RPMI8226 (cell line): ENCODE results near the gene SNX2.
A peak's percentile ranks its signal among the peaks of the same experiment; 100 is the strongest.
"Not testable (repeated sequence)": the region's sequence is repeated elsewhere in the genome, so short reads cannot be mapped to it uniquely, and the experiment has no call there.

Source experiments
- DNase-seq: peaks from one replicate; pipeline ENCODE4 v3.0.0-alpha.2; 2015

SNX2 gene

DNA sequence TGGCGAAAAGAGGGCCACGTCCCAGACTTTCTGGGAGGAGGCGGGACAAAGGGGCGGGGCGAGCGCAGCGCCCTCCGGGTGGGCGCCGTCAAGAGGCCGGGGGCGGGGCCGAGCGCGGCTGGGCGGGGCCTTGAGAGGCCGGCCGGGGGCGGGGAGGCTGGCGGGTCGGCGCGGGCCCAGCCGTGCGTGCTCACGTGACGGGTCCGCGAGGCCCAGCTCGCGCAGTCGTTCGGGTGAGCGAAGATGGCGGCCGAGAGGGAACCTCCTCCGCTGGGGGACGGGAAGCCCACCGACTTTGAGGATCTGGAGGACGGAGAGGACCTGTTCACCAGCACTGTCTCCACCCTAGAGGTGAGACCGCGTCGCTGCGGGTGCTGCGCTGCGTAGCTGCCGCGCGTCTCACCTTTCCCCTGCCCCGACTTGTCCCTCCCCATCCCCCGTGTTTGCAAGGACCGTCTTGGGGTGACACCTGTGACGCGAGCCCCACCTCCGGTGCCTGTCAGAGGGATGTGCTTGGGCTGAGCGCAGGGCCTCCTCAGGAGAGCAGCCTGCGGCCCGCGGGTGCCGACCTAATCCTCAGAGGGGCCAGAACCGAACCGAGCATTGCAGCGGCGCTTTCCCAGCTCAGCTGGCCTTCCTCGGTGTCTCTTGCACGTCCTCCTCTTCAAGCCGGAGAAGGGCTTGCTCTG, at the start of gene SNX2:
Gene SNX2, plus strand, starts transcription at position 220 of the 689 bp plus-strand sequence. Its CDS starts 24 bp downstream, at position 244.
- DNase-seq: peak; percentile 90

DNA sequence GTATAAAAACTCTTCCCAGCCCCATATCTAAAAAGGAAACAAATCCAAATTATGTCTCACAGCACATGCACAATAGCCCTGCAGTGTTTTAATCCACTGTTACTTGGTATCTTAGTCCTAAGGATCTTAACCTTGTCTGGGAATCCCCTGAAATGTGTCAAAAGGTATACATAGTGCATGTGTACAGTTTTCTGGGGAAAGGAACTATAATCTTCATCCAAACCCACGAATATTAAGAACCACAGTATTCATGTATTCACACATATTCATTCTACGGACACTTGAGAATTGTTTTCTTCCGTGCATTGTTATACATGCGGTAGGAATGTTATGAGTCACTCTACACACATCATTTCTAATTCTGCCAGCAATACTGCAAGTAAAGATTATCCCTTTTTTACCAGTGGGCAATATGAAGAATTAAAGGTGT, 47.8 kb upstream of the SNX2 start:
- DNase-seq: no peak

GRCh38 chr5:122730037-122730436, 44.8 kb upstream of the SNX2 start:
- DNase-seq: no peak

DNA sequence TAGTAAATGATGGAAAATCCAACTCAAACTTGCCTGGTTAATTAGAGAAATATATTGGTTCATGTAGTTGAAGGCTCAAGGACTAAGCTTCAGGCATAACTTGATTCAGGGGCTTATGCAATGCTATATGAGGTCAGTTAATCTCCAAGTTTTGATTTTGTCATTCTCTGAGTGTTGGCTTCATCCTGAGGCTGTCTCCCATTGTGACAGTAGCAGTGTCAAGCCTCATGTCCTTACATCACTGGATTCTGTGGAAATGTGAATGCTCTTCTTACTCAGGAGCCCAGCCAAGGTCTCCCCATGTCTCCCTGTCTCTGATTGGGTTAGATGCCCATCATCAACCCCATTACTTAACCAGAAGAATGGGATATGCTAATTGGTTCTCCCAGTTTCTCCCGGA, 44.4 kb upstream of the SNX2 start:
- DNase-seq: no peak

- DNase-seq: no peak
These were observed 38.6 kb upstream of the SNX2 start for GRCh38 chr5:122736086-122736845.

DNA sequence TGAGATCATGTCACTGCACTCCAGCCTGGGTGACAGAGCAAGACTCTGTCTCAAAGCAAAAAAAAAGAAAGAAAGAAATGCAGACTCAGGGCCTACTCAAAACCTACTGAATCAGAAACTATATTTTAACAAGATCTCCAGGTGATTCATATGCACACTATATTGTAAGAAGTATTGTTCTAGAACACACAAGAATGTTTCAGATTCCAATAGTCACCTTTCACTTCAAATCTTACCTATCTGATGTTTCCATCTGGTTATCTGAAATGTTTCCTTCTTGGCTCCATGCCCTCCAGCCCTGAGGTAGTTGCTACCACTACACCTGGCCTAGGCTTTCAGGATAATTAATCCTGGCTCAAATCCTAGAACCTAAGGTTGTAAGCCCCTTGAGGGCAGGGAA, 36.8 kb upstream of the SNX2 start:
- no peak for DNase-seq

GRCh38 chr5:122741681-122742080, 33.2 kb upstream of the SNX2 start:
- no peak for DNase-seq

DNA sequence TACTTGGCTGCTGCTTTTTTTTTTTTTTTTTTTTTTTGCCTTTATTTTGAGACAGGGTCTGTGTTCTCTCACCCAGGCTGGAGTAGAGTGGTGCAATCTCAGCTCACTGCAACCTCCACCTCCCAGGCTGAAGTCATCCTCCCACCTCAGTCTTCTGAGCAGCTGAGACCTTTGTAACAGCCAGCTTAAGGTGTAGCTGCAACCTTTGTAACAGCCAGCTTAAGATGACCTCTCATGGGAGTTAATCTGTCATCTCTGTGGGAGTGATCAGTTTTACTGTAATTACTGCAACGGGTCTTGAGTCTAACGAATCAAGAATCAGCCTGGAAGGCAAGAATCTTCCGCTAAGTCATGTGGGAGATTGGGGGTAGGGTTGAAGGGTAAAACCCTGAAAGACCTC, 31.6 kb upstream of the SNX2 start:
- no peak for DNase-seq

DNA sequence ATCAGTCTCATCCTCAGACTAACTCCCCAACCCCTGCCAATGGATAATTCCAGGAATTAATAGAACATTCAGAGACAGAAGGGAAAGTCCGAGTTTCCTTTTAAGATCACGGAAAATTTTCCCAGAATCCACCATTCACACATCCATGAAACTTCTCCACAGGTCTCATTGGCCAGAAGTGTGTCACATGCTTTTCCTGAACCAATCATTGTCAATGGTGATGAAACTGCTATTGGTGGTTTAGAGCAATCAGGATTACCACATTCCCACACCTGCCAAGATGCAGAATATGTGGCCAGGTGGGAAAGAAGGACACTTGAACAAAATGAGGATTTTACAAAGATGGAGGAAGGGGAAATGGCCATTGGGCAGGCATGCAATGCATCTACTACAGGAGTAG, 29.3 kb upstream of the SNX2 start:
- DNase-seq: no peak

DNA sequence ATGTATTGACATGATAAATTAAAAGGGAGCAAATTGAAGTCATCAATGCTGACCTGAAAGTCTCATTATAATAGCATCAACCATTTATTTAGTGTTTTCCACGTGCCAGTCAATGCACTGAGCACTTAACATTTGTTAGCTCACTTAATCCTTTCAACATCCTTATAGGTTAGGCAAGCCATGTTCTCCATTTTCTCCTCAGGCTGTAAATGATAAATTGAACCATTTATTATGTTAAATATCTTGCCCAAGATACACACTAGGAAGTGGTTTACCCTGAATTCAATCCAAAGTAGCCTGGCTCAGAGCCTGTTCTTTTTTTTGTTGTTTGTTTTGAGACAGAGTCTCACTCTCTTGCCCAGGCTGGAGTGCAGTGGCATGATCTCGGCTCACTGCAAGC, 25.0 kb upstream of the SNX2 start:
- no peak for DNase-seq

- no peak for DNase-seq
These were observed 23.5 kb upstream of the SNX2 start for GRCh38 chr5:122751293-122751782.

- DNase-seq: no peak
These were observed 21.4 kb upstream of the SNX2 start for GRCh38 chr5:122753500-122753899.

GRCh38 chr5:122755783-122756182, 19.1 kb upstream of the SNX2 start:
- no peak for DNase-seq

DNA sequence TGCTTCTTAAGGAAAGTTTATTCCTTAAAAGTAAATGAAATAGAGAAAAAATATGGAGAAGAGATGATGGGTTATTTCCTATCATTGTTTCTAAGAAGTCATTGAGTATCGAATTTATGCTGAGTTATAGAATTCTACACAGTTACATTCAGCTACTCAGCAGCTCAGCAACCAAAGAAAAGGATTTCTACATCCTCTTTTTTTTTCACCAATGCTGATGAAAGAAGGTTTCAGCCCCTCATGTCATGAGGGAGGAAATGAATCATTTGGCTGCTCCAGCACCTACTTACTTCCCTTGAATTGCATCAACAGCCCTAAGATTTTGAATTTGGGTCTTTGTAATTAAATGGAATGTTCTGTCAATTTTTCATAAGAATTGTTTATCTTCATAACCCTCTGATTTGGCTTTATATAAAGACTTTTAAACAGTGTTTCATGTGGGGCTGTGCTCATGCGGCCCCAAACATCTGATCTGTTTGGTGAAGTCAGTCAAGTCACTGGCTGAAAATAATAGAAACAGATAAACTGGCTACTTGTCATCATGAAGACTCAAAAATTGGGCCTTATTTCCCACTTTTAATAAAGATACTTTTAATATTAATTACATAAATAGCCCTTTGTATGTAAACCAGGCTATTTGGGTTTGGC, 18.5 kb upstream of the SNX2 start:
- DNase-seq: peak; percentile 20

DNA sequence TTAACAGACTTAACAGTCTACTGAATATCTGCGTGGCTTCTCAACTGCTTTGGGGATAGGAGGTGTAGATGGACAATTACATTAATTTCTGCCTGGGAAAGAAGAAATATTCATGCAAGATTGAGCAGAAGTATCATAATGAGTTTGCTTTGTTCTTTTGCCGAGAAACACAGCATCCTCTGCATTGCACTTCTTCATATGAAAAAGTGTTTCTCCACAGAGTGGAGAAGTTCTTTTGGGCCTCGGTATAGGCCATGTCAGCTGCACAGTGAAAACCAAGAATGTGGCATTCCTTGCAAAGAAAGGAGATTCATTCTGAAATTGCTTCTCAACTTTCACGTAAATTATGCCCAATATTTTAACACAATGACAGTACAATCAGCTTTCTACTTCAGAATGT, 17.6 kb upstream of the SNX2 start:
- DNase-seq: no peak

DNA sequence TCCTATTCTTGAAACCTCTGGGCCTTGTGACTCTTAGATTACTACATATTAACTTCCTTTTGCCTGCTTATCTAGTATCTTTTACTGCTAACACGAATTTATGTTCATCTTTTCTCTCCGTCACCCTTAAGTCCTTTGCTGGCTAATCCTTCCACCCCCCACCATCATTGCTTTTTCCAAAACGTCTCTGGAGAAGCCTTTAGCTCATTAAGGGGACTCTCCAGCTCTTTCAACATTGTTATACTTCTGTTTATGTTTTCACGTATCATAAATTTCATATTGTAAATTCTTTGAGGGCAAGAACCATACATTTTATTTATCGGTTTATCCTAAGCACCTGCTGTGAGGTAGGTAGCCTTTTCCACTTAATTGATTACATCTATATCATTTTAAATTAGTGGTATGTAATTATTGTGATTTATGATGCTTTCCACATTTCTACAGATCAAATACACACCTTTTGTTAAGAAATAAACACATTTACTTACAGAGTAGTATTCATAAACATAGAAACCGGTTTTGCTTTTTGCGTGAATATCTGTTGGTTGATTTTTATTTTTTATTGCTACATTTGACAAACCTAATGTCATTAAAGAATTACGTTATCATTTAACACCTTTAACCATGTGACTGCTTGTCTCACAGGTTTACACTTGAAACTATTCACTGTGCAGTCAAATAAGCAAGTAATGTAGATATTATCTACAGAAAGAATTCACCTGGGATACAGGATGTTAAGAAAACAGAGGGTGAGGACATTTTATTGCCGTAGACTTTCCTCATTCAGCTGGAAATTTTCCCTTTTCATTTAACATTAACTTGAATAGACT, 15.4 kb upstream of the SNX2 start:
- no peak for DNase-seq

DNA sequence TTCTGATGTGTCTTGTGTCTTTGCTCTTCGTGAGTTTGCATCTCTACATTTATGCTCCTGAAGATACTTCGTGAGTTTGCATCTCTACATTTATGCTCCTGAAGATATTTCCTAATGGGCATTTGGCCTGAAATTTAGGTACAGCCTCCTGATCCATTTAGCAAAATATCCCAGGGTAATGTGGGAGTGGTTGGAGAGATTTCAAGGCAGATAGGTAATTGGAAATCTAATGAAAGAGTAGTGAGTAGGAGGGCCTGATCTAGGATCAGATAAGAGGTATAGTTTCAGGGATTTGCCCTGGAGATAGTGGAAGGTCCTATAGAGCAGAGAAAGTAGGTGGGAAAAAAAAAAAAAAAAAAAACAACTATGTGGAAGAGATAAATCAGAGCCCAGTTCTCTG, 14.6 kb upstream of the SNX2 start:
- no peak for DNase-seq

DNA sequence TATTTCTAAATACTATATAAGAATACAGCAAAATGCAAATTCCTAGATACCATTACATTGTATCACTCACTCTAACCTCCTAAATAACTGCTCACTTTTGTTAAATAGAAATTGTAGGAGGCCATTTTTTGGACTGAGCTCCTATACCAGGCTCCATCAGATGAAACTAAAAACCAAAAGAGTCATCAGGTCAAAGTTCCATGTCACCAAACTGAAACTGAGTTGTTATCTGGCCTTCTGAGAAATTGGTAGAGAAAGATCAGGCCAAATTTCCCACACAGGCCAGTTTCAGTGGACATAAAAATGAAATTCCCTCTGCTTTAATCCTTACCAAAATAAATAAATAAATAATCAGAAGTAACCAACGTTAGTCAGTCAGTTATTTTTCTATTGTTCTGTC, 13.8 kb upstream of the SNX2 start:
- no peak for DNase-seq

- not testable (repeated sequence) for DNase-seq
These were observed 13.0 kb upstream of the SNX2 start for GRCh38 chr5:122761896-122762295.

GRCh38 chr5:122766130-122766529, 8.8 kb upstream of the SNX2 start:
- no peak for DNase-seq

GRCh38 chr5:122770477-122770876, 4.4 kb upstream of the SNX2 start:
- DNase-seq: no peak

- no peak for DNase-seq
These were observed 2.4 kb upstream of the SNX2 start for GRCh38 chr5:122772446-122772845.

- no peak for DNase-seq
These were observed 1.3 kb upstream of the SNX2 start for GRCh38 chr5:122773619-122774018.
